IMR-90 (cell line): ENCODE results near the gene ESR1.
"Not testable (repeated sequence)": the region's sequence is repeated elsewhere in the genome, so short reads cannot be mapped to it uniquely, and the experiment has no call there.

ENCODE experiments used
- BHLHE40 ChIP-seq: fragments of 150-350 bp; IDR thresholded peaks from 2 replicates; pipeline ENCODE4 v1.6.1; 2016; ENCODE audit warnings: mild to moderate bottlenecking, low read depth, low read length
- TF ChIP-seq, protein P1 (sequence below): conservative IDR thresholded peaks from 2 replicates; pipeline ENCODE4 v1.5.1; 2012; ENCODE audit warnings: mild to moderate bottlenecking, low read depth, low read length, improper control_type of control experiment

DNA sequence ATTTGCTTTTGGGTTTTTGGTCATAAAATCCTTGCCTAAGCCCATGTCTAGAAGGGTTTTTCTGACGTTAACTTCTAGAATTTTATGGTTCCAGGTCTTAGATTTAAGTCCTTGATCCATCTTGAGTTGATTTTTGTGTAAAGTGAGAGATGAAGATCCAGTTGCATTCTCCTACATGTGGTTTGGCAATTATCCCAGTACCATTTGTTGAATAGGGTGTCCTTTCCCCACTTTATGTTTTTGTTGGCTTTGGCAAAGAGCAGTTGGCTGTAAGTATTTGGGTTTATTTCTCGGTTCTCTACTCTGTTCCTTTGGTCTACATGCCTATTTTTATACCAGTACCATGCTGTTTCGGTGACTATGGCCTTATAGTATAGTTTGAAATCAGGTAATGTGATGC is 86.9 kb downstream of the ESR1 start:
- not testable (repeated sequence) for TF ChIP-seq BHLHE40
- TF ChIP-seq, protein P1, sequence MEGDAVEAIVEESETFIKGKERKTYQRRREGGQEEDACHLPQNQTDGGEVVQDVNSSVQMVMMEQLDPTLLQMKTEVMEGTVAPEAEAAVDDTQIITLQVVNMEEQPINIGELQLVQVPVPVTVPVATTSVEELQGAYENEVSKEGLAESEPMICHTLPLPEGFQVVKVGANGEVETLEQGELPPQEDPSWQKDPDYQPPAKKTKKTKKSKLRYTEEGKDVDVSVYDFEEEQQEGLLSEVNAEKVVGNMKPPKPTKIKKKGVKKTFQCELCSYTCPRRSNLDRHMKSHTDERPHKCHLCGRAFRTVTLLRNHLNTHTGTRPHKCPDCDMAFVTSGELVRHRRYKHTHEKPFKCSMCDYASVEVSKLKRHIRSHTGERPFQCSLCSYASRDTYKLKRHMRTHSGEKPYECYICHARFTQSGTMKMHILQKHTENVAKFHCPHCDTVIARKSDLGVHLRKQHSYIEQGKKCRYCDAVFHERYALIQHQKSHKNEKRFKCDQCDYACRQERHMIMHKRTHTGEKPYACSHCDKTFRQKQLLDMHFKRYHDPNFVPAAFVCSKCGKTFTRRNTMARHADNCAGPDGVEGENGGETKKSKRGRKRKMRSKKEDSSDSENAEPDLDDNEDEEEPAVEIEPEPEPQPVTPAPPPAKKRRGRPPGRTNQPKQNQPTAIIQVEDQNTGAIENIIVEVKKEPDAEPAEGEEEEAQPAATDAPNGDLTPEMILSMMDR, result not testable (repeated sequence)
